ENCODE results near the gene KCP. TPM values are rescaled to one million over a fixed set of nuclear protein-coding genes. Genes with fewer than 3 reads are reported as not detected.

The KCP gene
- total and polyA plus RNA-seq, 5 donors = 0.23 to 0.36 (median 0.25) TPM

GRCh38 chr7:128903621-128904361 lies 6.7 kb downstream of the KCP start:
- no peaks in the 10 kb centered on the region for H3K4me1 ChIP-seq (ENCODE audit: control insufficient read depth, insufficient read depth, low read length)
- H3K9me3 ChIP-seq (ENCODE audit: control insufficient read depth, low read length) = no peaks in the 10 kb centered on the region
- intact Hi-C loops (cut with DNase I) = loop anchor here in 1 of 4 donors (5.0 kb wide), 1 partner anchor 189 kb away; no protein-coding TSS in a partner anchor
- no peaks in the 10 kb centered on the region for H3K27me3 ChIP-seq (ENCODE audit: control insufficient read depth, insufficient read depth)
- peak in 2 of 3 donors; percentile 13 to 33 for DNase-seq
- ATAC-seq = peak; percentile 15 to 44
- WGBS = 80% methylated on average over 14 of the region's 14 CpGs
- no peak overlapping the region for H3K4me3 ChIP-seq (ENCODE audit: low read length)
- no peak overlapping the region for H3K27ac ChIP-seq (ENCODE audit: low read length)

- 79% methylated on average over 12 of the region's 12 CpGs for WGBS
- no peaks in the 10 kb centered on the region for H3K27me3 ChIP-seq (ENCODE audit: control insufficient read depth, insufficient read depth)
- ATAC-seq (peak; percentile 25 to 31), DNase-seq (peak in 2 of 3 donors; percentile 4 to 12)
- no peaks in the 10 kb centered on the region for H3K4me1 ChIP-seq (ENCODE audit: control insufficient read depth, insufficient read depth, low read length)
- H3K4me3 ChIP-seq (ENCODE audit: low read length) = no peak overlapping the region
- intact Hi-C loops (cut with DNase I) = loop anchor here in 1 of 4 donors (5.0 kb wide), 1 partner anchor 189 kb away; no protein-coding TSS in a partner anchor
- no peak overlapping the region for H3K27ac ChIP-seq (ENCODE audit: low read length)
- no peaks in the 10 kb centered on the region for H3K9me3 ChIP-seq (ENCODE audit: control insufficient read depth, low read length)
Measured at GRCh38 chr7:128902761-128903585, 7.5 kb downstream of the KCP start.

- Histone ChIP-seq H3K4me1 (ENCODE audit: control insufficient read depth, insufficient read depth, low read length) (no peaks in the 10 kb centered on the region), H3K27me3 (ENCODE audit: control insufficient read depth, insufficient read depth) (no peaks in the 10 kb centered on the region), H3K9me3 (ENCODE audit: control insufficient read depth, low read length) (no peaks in the 10 kb centered on the region), H3K27ac (ENCODE audit: low read length) (no peak overlapping the region), H3K4me3 (ENCODE audit: low read length) (no peak overlapping the region)
- ATAC-seq (no peak), DNase-seq (no peak)
- 58% methylated on average over 1 of the region's 1 CpG for WGBS
- intact Hi-C loops (cut with DNase I) = loop anchor here in 1 of 4 donors (5.0 kb wide), 1 partner anchor 192 kb away; no protein-coding TSS in a partner anchor
Measured at GRCh38 chr7:128900237-128900636, 10.3 kb downstream of the KCP start.

DNA sequence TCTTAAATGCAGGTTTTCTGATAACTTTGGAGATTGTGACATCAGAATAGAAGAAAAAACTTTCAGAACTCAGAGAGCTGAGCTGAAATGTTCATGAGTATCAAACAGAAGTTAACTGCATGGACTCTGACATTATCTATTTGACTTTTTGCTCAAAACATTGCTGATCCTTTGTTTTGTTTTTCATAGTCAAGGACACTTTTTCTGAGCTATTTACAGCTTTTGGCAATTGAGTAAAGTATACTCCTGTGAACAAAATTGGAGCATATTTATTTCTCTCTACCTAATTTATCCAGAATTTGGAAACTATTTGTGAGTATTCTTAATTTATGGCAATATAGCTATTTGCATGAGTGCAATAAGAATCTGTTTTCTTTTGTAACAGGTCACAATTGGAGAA lies 11.1 kb downstream of the KCP start:
- H3K4me1 ChIP-seq (ENCODE audit: control insufficient read depth, insufficient read depth, low read length) = no peaks in the 10 kb centered on the region
- ATAC-seq (no peak), DNase-seq (no peak)
- intact Hi-C loops (cut with DNase I) = loop anchor here in 1 of 4 donors (10.0 kb wide), 1 partner anchor 195 kb away; no protein-coding TSS in a partner anchor
- no peak overlapping the region for H3K4me3 ChIP-seq (ENCODE audit: low read length)
- H3K27me3 ChIP-seq (ENCODE audit: control insufficient read depth, insufficient read depth) = no peaks in the 10 kb centered on the region
- no peak overlapping the region for H3K27ac ChIP-seq (ENCODE audit: low read length)
- no peaks in the 10 kb centered on the region for H3K9me3 ChIP-seq (ENCODE audit: control insufficient read depth, low read length)

- Histone ChIP-seq H3K4me1 (ENCODE audit: control insufficient read depth, insufficient read depth, low read length) (no peaks in the 10 kb centered on the region), H3K27ac (ENCODE audit: low read length) (no peak overlapping the region), H3K9me3 (ENCODE audit: control insufficient read depth, low read length) (no peaks in the 10 kb centered on the region), H3K27me3 (ENCODE audit: control insufficient read depth, insufficient read depth) (no peaks in the 10 kb centered on the region), H3K4me3 (ENCODE audit: low read length) (no peak overlapping the region)
- 75% methylated on average over 3 of the region's 3 CpGs for WGBS
- intact Hi-C loops (cut with DNase I) = loop anchor here in 1 of 4 donors (10.0 kb wide), 1 partner anchor 199 kb away; no protein-coding TSS in a partner anchor
- no peak for DNase-seq
- no peak for ATAC-seq
Measured at GRCh38 chr7:128895320-128895719, 15.2 kb downstream of the KCP start.

GRCh38 chr7:128894101-128894440 lies 16.4 kb downstream of the KCP start:
- intact Hi-C loops (cut with DNase I) = loop anchor here in 1 of 4 donors (10.0 kb wide), 1 partner anchor 201 kb away; no protein-coding TSS in a partner anchor
- DNase-seq = peak in 1 of 3 donors; percentile 7
- H3K4me3 ChIP-seq (ENCODE audit: low read length) = no peak overlapping the region
- H3K27ac ChIP-seq (ENCODE audit: low read length) = no peak overlapping the region
- no peaks in the 10 kb centered on the region for H3K4me1 ChIP-seq (ENCODE audit: control insufficient read depth, insufficient read depth, low read length)
- H3K27me3 ChIP-seq (ENCODE audit: control insufficient read depth, insufficient read depth) = no peaks in the 10 kb centered on the region
- 94% methylated on average over 6 of the region's 6 CpGs for WGBS
- no peak for ATAC-seq
- no peaks in the 10 kb centered on the region for H3K9me3 ChIP-seq (ENCODE audit: control insufficient read depth, low read length)

GRCh38 chr7:128893251-128894100 lies 17.0 kb downstream of the KCP start:
- WGBS = 89% methylated on average over 23 of the region's 23 CpGs
- intact Hi-C loops (cut with DNase I) = loop anchor here in 1 of 4 donors (10.0 kb wide), 1 partner anchor 201 kb away; no protein-coding TSS in a partner anchor
- Histone ChIP-seq H3K27ac (ENCODE audit: low read length) (no peak overlapping the region), H3K9me3 (ENCODE audit: control insufficient read depth, low read length) (no peaks in the 10 kb centered on the region), H3K4me3 (ENCODE audit: low read length) (no peak overlapping the region), H3K4me1 (ENCODE audit: control insufficient read depth, insufficient read depth, low read length) (no peaks in the 10 kb centered on the region), H3K27me3 (ENCODE audit: control insufficient read depth, insufficient read depth) (no peaks in the 10 kb centered on the region)
- ATAC-seq (no peak), DNase-seq (peak in 2 of 3 donors; percentile 12 to 25)

DNA sequence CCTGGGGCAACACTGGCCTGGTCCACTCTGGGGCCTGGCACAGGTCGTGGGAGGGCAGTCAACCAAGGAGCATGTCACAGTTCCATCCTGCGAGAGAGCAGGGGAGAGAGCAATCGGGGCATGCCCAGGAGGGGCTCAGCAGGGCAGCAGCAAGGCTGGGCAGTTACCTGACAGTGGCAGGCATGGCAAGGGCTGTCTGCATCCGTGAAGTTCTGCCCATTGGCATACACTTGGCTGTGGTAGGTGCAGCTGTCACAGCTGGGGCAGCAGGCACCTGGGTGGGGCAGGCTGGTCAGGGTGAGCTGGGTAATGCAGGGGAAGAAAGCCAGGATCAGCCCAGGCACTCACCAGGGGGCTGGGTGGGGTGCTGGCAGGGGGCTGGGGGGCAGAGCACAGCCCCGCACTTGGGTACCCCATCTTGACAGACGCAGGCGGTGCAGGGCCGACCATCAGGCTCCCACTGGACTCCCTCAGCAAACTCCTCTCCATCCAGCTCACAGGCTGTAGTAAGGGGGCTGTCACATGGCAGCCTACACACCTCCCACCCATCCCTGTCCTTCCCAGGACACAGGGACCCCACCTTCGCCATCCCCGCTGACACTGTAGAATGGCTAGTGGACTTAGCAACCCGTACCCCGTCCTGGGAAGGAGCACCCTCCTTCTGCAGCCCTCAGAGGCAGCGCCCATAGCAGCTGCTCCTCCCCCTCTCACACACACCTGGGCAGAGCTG lies 17.8 kb downstream of the KCP start:
- no peaks in the 10 kb centered on the region for H3K27me3 ChIP-seq (ENCODE audit: control insufficient read depth, insufficient read depth)
- intact Hi-C loops (cut with DNase I) = loop anchor here in 1 of 4 donors (10.0 kb wide), 1 partner anchor 202 kb away; no protein-coding TSS in a partner anchor
- DNase-seq (peak in 1 of 3 donors; percentile 39), ATAC-seq (no peak)
- H3K27ac ChIP-seq (ENCODE audit: low read length) = no peak overlapping the region
- H3K4me3 ChIP-seq (ENCODE audit: low read length) = no peak overlapping the region
- no peaks in the 10 kb centered on the region for H3K4me1 ChIP-seq (ENCODE audit: control insufficient read depth, insufficient read depth, low read length)
- no peaks in the 10 kb centered on the region for H3K9me3 ChIP-seq (ENCODE audit: control insufficient read depth, low read length)
- WGBS = 91% methylated on average over 13 of the region's 13 CpGs

- ATAC-seq = no peak
- intact Hi-C loops (cut with DNase I) = loop anchor here in 1 of 4 donors (10.0 kb wide), 1 partner anchor 203 kb away; no protein-coding TSS in a partner anchor
- WGBS = 80% methylated on average over 11 of the region's 11 CpGs
Measured at GRCh38 chr7:128891942-128892269, 18.6 kb downstream of the KCP start.

More at GRCh38 chr7:128891942-128892269, 18.6 kb downstream of the KCP start:
- no peak for DNase-seq
- H3K27ac ChIP-seq (ENCODE audit: low read length) = no peak overlapping the region
- H3K4me3 ChIP-seq (ENCODE audit: low read length) = no peak overlapping the region
- H3K4me1 ChIP-seq (ENCODE audit: control insufficient read depth, insufficient read depth, low read length) = no peaks in the 10 kb centered on the region
- H3K9me3 ChIP-seq (ENCODE audit: control insufficient read depth, low read length) = no peaks in the 10 kb centered on the region
- no peaks in the 10 kb centered on the region for H3K27me3 ChIP-seq (ENCODE audit: control insufficient read depth, insufficient read depth)
